ENCODE measurements around the gene PTPN23.

GRCh38 chr3:47455806-47456452, 75.1 kb downstream of the PTPN23 start:
- TF ChIP-seq CTCF (IDR thresholded peaks at IDR 0.05) (no peak), POLR2A (IDR thresholded peaks at IDR 0.05) (no peak)
